B cell (primary cell): ENCODE results near the gene ROBO2. TPM values are rescaled to one million over a fixed set of nuclear protein-coding genes. Genes with fewer than 3 reads are reported as not detected.

ENCODE experiments used
- ATAC-seq: fragments of 200-7000 bp; cut with Tn5 transposase; one replicate; pipeline ENCODE4 v1.10.0; 2021; ENCODE audit warnings: low read depth, mild to moderate bottlenecking, moderate number of reproducible peaks, moderate library complexity
- CTCF ChIA-PET: fragments of 350-600 bp; sonication (Branson Sonifier 250); formaldehyde crosslinking; loops from one replicate; lab custom pipeline; 2021; ENCODE audit warnings: antibody characterized with exemption, inconsistent platforms; lab: Charles Lee
- POLR2A ChIA-PET: fragments of 350-600 bp; sonication (Branson Sonifier 250); formaldehyde crosslinking; loops from one replicate; lab custom pipeline; 2021; ENCODE audit warnings: antibody characterized with exemption; lab: Charles Lee
- DNase-seq: peaks from one replicate; pipeline ENCODE4 v3.0.0; 2013
- H2AFZ ChIP-seq: 2 replicates; pipeline ENCODE4 v1.6.1; 2012; ENCODE audit warnings: mild to moderate bottlenecking, low read depth, low read length; ENCODE audit not compliant: insufficient read depth, poor library complexity, severe bottlenecking
- H3K27ac ChIP-seq, 2 donors: 1 replicate in 1 of 2; 2 replicates in 1 of 2; pipeline ENCODE4 v1.5.1; 2012 to 2013; ENCODE audit warnings: low read length in 2 of 2, mild to moderate bottlenecking in 2 of 2, moderate library complexity in 1 of 2
- H3K27me3 ChIP-seq, 4 experiments: fragments of 200-600 bp in 1 of 4; sonication (generic) in 1 of 4; replicated peaks in 1 of 4; 1 replicate in 2 of 4; 2 replicates in 2 of 4; pipeline versions ENCODE4 v1.6.1 to v1.7.0; 2013 to 2016; ENCODE audit warnings: low read length in 3 of 4, mild to moderate bottlenecking in 2 of 4, mixed read lengths in 1 of 4, moderate library complexity in 1 of 4; ENCODE audit not compliant: insufficient read depth in 4 of 4, control insufficient read depth in 3 of 4; ENCODE audit errors: control extremely low read depth in 1 of 4
- H3K36me3 ChIP-seq, 2 experiments: replicated peaks in 1 of 2; 1 replicate in 1 of 2; 2 replicates in 1 of 2; pipeline versions ENCODE4 v1.6.1 to v1.7.1; 2013; ENCODE audit warnings: low read length in 1 of 2; ENCODE audit not compliant: insufficient read depth in 2 of 2, control insufficient read depth in 1 of 2; ENCODE audit errors: control extremely low read depth in 1 of 2, extremely low read depth in 1 of 2
- H3K4me1 ChIP-seq, 2 donors: fragments of 200-600 bp in 1 of 2; sonication (generic) in 1 of 2; 1 replicate in 1 of 2; 2 replicates in 1 of 2; pipeline versions ENCODE4 v1.5.1 to v1.6.1; 2013 to 2017; ENCODE audit warnings: low read length in 2 of 2; ENCODE audit not compliant: control insufficient read depth in 2 of 2, insufficient read depth in 2 of 2
- H3K4me2 ChIP-seq: replicated peaks from 2 replicates; pipeline ENCODE3; 2012; ENCODE audit warnings: mild to moderate bottlenecking, low read depth, low read length; ENCODE audit not compliant: poor library complexity, severe bottlenecking
- H3K4me3 ChIP-seq, 5 experiments: fragments of 200-600 bp in 1 of 5; sonication (generic) in 1 of 5; 1 replicate in 3 of 5; 2 replicates in 2 of 5; pipeline versions ENCODE4 v1.5.1 to v1.7.0; 2011 to 2016; ENCODE audit warnings: low read length in 4 of 5, mild to moderate bottlenecking in 4 of 5, low read depth in 2 of 5, control low read depth in 1 of 5, moderate library complexity in 1 of 5; ENCODE audit not compliant: insufficient read depth in 1 of 5; ENCODE audit errors: control extremely low read depth in 1 of 5, extremely low read depth in 1 of 5
- H3K79me2 ChIP-seq: fragments of 200-600 bp; sonication (generic); one replicate; pipeline ENCODE4 v1.6.0; 2016; ENCODE audit warnings: low read length; ENCODE audit not compliant: control insufficient read depth, insufficient read depth
- H3K9ac ChIP-seq: fragments of 200-600 bp; sonication (generic); 2 replicates; pipeline ENCODE4 v1.6.1; 2017; ENCODE audit warnings: mild to moderate bottlenecking, low read length, moderate library complexity
- H3K9me3 ChIP-seq, 3 donors: one replicate each; pipeline versions ENCODE4 v1.6.1 to v1.7.1; 2013; ENCODE audit warnings: low read length in 2 of 3; ENCODE audit not compliant: control insufficient read depth in 2 of 3, insufficient read depth in 1 of 3; ENCODE audit errors: control extremely low read depth in 1 of 3
- H4K20me1 ChIP-seq: 2 replicates; pipeline ENCODE4 v1.6.0; 2012; ENCODE audit warnings: mild to moderate bottlenecking, low read length; ENCODE audit not compliant: insufficient read depth, control insufficient read depth, poor library complexity, severe bottlenecking
- H3K27ac Mint-ChIP-seq: one replicate; pipeline ENCODE4 v1.8.0; 2021; ENCODE audit warnings: mixed read lengths
- H3K27me3 Mint-ChIP-seq: one replicate; pipeline ENCODE4 v1.8.0; 2021; ENCODE audit warnings: mixed read lengths
- H3K4me1 Mint-ChIP-seq: one replicate; pipeline ENCODE4 v1.8.0; 2021; ENCODE audit warnings: mixed read lengths
- H3K4me3 Mint-ChIP-seq: one replicate; pipeline ENCODE4 v1.8.0; 2021; ENCODE audit warnings: mixed read lengths
- H3K9me3 Mint-ChIP-seq: one replicate; pipeline ENCODE4 v1.8.0; 2022; ENCODE audit warnings: mixed read lengths; ENCODE audit not compliant: insufficient read depth
- CTCF ChIP-seq: fragments of 200-600 bp; IDR thresholded peaks from one replicate; pipeline ENCODE4 v1.8.0; 2022; ENCODE audit warnings: antibody characterized with exemption, mild to moderate bottlenecking
- EZH2 ChIP-seq: IDR thresholded peaks from 2 replicates; pipeline ENCODE4 v1.6.1; 2012; ENCODE audit warnings: borderline replicate concordance, low read depth, mild to moderate bottlenecking, moderate library complexity, low read length; ENCODE audit not compliant: insufficient read depth, poor library complexity, severe bottlenecking
- WGBS: methylation state at CpG from one replicate; pipeline ENCODE4 v1.1.5; 2013; ENCODE audit warnings: missing lambda C conversion rate; ENCODE audit not compliant: insufficient coverage; 5-methylcytosine and 5-hydroxymethylcytosine counted together
- intact Hi-C: fragments of 100-400 bp; cut with micrococcal nuclease; formaldehyde crosslinking; loops from one replicate; pipeline ENCODE4 v1.10.0; 2022
- polyA plus RNA-seq: library from polyadenylated mRNA; depleted of rRNA; stranded (reverse); fragments of >200 nt; gene quantifications from 2 replicates; pipeline ENCODE4 v1.2.3, GENCODE V29; 2012
- total RNA-seq, 2 donors: library from RNA; stranded (reverse); fragments of 120-200 nt in 1 of 2; gene quantifications; 1 replicate in 1 of 2; 2 replicates in 1 of 2; pipeline versions ENCODE4 v1.2.3 to v1.2.4, GENCODE V29; 2013 to 2022

Gene ROBO2
- total and polyA plus RNA-seq, 2 donors (not counting 1 experiment from before 2014, with no cell fraction given) = not detected

DNA sequence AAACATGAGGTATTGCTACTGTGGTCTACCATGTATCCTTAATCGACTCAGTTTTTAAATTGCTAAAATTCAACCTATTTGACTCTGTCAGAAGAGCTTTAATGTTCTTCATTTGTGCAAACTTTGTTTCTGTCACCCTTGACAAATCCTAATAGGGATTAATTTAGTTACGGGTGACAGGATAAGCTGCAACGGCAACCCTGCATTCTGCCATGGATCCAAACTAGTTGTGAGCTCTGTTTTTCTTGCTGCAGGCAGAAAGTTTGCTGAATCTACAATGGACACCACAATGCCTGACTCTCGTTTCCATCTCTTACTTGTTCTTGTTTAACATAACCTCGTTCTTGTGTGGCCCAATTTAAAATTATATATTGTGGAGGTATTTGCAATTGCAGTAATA, 352.3 kb downstream of the ROBO2 start:
- H3K4me2 ChIP-seq = no peak overlapping the region
- 100% methylated on average over 2 of the region's 5 CpGs for WGBS
- H3K4me3 Mint-ChIP-seq = no peak overlapping the region
- peaks cover 2% of the 10 kb centered on the region for H3K9me3 Mint-ChIP-seq
- no peaks in the 10 kb centered on the region for H3K27me3 ChIP-seq
- no peak overlapping the region for H3K4me3 ChIP-seq
- no peaks in the 10 kb centered on the region for H3K27me3 Mint-ChIP-seq
- ChIA-PET POLR2A (no interaction called here), CTCF (no interaction called here)
- no peaks in the 10 kb centered on the region for H4K20me1 ChIP-seq
- H2AFZ ChIP-seq = no peak overlapping the region
- no peak for ATAC-seq
- H3K27ac ChIP-seq = no peak overlapping the region
- no peak overlapping the region for H3K9ac ChIP-seq
- DNase-seq = no peak
- H3K36me3 ChIP-seq = no peaks in the 10 kb centered on the region
- no peaks in the 10 kb centered on the region for H3K4me1 Mint-ChIP-seq
- H3K9me3 ChIP-seq = no peaks in the 10 kb centered on the region
- H3K4me1 ChIP-seq = no peaks in the 10 kb centered on the region
- no peak overlapping the region for H3K27ac Mint-ChIP-seq
- intact Hi-C loops = no loop called here
- no peak for TF ChIP-seq CTCF
- TF ChIP-seq EZH2 = no peak
- H3K79me2 ChIP-seq = no peaks in the 10 kb centered on the region

DNA sequence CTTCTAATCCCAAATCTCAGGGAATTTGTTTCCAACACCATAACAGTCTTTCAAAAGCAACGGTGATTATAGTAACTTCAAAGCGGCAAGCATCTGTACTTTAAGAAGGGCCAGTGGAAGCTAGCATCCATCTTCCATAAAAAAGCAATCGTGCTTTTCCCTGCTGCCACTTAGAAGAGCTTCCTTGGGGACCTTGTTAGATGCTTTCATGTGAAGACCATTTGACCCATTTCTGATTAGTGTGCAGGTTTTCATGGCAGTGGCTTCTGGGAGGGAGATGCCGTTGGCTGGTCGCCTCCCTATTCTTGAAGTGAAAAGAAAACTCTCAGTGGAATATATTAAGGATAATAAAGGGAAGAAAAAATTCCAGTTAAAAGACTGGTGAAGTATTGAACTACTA, 354.1 kb downstream of the ROBO2 start:
- DNase-seq (no peak), ATAC-seq (no peak)
- Histone ChIP-seq H3K9ac (no peak overlapping the region), H2AFZ (no peak overlapping the region), H3K79me2 (no peaks in the 10 kb centered on the region), H3K4me2 (no peak overlapping the region), H3K27ac (no peak overlapping the region), H3K4me1 (no peaks in the 10 kb centered on the region), H4K20me1 (no peaks in the 10 kb centered on the region), H3K27me3 (no peaks in the 10 kb centered on the region), H3K4me3 (no peak overlapping the region), H3K36me3 (no peaks in the 10 kb centered on the region), H3K9me3 (no peaks in the 10 kb centered on the region)
- ChIA-PET POLR2A (no interaction called here), CTCF (no interaction called here)
- peaks cover 3% of the 10 kb centered on the region for H3K9me3 Mint-ChIP-seq
- H3K4me1 Mint-ChIP-seq = no peaks in the 10 kb centered on the region
- H3K27ac Mint-ChIP-seq = no peak overlapping the region
- intact Hi-C loops = no loop called here
- no peaks in the 10 kb centered on the region for H3K27me3 Mint-ChIP-seq
- no peak for TF ChIP-seq EZH2
- no peak overlapping the region for H3K4me3 Mint-ChIP-seq
- 81% methylated on average over 3 of the region's 5 CpGs for WGBS
